HG03095 (cell line): ENCODE measurements around the gene ZKSCAN4.

Experiments
- ATAC-seq: cut with Tn5 transposase; IDR thresholded peaks from one replicate; pipeline ENCODE4 v1.9.1; 2021; ENCODE audit warnings: moderate library complexity; ENCODE audit not compliant: unreplicated experiment

The ZKSCAN4 gene

DNA sequence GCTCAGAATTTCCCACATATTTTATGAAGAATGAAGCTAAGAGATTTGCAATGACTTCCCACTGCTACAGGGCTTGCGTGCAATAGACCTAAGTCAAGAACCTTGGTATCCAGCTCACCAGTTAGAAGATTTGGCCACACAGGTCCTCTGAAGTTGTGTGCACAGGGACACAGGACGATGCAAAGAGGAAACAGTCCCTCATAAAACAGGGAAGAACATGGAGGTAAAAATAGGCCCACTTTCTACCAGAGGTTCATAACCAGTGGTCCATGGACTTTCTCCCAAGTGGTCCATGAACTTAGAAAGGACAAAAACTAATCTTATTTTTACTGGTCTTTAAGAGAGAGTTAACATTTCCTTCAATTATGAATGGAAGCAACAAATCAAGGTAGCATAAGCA is 1.3 kb downstream of the ZKSCAN4 start:
- ATAC-seq = no peak

DNA sequence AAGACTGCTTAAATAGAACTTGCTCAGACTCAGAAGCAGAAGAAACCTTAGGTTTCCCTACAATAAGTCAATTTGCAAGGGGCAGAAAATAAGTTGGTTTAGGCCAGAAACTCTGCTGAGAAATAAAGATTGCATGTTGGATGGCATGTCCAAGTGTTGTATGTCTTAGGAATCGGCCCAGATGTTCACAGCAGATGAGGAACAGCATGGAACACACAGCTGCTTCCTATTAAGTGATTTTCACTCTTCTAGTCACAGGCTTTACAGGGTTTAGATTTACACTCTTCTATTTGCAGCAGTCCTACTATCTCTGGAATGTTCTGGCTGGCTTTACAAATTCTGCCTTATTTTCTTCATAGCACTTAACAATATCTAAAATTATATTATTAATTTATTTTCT is 3.2 kb downstream of the ZKSCAN4 start:
- ATAC-seq = no peak

DNA sequence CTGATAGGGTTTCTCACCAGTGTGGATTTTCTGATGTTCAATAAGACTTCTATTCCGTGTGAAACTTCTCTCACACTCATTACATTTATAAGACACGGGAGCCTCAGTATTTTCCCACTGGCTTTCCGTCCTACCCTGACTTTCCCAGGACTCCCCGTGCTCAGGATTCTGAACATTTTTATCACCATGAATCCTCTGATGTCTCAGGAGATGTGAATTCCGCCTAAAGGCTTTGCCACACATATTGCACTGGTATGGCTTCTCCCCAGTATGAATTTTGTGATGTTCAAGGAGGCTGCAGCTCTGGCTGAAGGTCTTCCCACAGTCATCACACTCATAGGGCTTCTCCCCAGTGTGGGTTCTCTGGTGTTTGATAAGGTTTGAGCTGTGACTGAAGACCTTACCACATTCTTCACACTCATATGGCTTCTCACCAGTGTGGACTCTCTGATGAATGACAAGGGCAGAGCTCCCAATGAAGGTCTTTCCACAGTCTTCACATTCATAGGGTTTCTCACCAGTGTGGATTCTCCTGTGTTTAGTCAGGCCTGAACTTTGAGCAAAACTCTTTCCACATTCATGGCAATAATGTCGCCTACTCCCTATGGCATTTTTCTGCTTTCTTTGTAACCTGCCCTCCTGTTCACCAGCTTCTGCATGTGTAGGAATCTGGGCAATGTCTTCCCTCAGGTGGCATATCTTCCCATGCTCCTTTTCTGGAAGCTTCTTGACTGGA is 6.7 kb downstream of the ZKSCAN4 start:
- no peak for ATAC-seq

DNA sequence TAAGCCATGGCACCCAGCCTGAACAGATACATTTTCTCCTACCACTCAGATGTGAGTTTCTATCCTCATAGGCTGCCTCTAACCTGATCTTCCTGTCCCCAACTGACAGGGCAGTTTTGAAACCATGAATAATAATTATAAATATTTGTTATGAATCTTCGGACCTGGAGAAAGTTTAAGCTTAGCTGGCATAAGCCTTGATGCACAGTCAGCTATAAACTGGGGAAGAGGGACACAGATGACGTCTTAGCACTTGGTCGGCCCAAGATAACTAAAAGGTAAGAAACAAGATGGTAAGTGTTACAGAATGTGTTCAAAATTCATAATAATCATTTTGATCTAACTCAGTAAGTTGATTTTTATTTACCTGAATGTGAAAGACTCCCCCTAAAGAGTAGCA is 8.1 kb downstream of the ZKSCAN4 start:
- no peak for ATAC-seq

DNA sequence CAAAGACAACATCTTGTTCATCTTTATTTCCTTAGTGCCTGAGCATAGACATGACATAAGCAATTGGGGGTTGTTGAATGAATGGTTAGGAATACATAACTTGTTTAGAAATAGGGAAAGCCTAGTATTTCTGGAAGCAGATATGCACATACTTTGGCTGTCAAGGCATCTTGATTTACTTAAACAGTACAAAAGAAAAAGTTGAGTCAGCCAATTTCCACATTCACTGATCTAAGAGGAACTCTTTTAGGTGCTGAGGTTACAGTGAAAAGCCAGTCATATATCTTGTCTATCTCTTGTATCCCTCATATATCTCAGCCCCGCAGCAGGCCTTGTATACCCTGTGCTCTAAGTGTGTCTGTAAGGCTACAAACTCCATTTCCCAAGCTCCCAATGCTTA is 11.6 kb downstream of the ZKSCAN4 start:
- ATAC-seq = no peak

DNA sequence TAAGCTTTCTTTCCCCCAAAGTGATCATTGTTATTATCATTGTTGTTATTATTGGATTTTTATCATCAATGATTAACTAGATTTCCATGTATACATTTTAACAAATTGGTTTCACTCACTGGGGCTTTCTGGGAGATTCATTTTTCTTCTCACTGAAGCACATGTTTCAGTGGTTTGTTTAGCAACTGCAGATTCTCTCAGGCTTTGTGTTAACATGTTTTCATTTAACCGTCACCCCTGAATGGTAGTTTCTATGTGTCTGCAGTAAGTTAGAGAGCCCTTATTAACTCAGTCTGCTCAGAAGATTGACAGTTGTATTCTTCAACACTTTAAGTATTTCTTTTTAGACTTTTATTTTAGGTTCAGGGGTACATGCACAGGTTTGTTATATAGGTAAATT is 12.4 kb downstream of the ZKSCAN4 start:
- ATAC-seq = peak; percentile 50

DNA sequence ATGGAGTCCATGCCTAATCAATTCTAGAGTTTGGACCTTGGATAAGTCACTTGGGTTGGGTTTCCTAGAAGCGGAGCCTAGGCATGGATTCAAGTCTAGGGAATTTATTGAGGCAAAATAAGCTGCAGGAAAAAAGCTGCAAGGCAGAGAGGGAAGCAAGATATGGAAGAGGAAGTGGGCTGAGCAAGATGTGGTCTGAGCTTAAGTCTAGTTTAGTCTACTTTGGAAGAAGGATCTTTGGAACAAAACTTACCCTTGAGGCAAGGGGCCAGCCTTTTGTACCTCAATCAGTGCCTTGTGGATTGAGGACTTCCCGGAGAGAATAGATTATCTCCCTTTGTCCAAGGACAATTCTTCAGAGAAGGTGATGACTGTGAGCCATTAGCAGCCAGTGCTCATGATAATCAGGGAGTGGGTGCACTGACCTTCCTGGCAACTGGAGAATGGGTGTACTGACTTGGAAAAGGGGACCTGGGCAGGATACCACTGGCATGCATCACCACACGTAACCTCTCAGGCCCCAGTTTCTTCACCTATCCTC is 16.1 kb downstream of the ZKSCAN4 start:
- ATAC-seq = no peak

DNA sequence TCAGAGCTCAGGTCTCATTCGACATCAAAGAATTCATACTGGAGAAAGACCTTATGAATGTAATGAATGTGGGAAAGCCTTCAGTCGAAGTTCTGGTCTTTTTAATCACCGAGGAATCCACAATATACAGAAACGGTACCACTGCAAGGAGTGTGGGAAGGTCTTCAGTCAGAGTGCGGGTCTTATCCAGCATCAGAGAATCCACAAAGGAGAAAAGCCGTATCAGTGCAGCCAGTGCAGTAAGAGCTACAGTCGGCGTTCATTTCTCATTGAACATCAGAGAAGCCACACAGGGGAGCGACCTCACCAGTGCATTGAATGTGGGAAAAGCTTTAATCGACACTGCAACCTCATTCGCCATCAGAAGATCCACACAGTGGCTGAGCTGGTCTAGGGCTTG is 19.3 kb downstream of the ZKSCAN4 start:
- ATAC-seq = no peak

DNA sequence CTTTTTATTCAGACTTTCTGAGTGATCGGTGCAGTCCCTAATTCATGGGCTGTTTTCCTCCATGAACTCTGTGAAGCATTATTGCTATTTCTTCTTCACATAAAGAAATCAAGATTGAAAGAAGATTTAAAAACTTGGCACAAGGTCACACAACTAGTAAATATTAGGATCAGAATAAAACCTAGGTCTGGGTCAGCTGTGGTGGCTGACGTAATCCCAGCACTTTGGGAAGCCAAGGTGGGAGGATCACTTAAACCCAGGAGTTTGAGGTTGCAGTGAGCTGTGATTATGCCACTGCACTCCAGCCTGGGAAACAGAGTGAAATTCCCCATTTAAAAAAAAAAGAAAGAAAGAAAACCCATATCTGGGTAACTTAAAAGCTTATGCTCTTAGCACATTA is 25.6 kb downstream of the ZKSCAN4 start:
- ATAC-seq = no peak

DNA sequence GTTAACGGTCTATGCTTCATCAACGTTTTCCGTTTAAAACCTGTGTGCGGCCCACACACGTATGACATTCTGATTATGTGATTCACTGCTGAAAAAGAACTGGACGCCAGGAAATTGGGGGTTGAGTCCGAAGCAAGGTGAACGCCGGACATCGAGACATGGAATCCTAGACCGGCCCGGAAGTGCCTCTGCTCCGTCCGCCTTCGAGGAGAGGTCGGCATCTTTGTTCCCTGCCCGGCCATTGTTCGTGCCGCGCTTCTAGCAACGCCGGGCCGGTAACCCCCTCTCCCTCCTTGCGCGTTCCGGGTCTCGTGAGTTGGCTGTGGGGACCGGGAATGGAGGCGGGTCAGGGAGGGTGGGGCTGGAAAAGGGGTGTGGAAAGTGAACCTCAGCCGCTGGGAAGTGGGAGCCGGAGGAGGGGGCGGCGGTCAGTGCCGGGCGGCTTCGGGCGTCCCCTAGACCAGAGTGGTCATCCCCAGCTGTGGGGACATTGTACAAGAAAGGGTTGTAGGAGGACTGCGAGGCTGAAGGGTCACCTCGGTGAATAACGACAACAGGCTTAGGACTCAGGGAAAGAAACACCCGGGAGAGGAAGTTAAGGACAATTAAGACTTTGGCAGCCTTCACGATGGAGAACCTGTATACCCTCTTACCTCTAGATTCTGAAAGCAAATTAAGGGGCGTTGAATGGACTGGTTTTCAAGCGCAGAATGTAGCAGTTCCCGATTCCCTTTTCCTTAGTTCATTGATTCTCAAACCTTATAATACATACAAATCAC is 26.8 kb downstream of the ZKSCAN4 start, which contains the start of gene ZSCAN9:
TSS of gene ZSCAN9 (plus strand) at position 220 of the 779 bp plus-strand sequence. CDS start 1,810 bp downstream, outside the sequence.
- ATAC-seq = peak; percentile 84

DNA sequence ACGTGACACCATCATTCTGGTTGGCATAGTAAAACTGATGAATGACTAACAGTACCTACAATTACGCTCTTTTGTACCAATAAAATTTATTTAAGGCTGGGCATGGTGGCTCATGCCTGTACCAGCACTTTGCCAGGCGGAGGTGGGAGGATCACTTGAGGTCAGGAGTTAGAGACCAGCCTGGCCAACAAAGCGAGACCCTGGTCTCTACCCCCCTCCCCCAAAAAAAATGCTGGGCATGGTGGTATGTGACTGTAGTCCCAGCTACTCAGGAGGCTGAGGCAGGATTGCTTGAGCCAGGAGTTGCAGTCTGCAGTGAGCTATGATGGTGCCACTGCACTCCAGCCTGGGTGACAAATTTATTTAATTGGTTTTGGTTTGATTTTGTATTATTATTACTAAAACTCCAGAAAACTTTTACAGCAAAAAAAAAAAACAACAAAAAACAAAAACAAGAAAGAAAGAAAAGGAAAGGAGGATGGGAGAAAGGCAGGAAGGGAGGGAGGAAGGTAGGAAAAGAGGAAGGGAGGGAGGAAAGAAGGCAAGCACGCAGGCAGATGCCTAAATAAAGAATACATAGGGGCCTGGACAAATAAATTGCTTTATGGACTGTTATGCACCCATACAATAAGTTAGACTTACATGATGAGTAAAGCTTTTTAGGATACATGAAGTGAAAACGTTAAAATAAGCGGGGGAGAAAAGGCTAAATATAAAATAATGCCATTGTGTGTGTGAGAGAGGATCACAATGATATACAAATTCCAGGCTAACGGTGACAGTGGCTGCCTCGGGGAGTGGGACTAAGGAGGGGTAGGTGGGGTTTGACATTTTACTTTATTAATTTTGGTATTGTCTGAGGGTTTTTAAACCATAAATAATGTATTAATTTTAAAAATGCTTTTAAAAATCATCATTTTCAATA is 27.7 kb downstream of the ZKSCAN4 start:
- no peak for ATAC-seq

DNA sequence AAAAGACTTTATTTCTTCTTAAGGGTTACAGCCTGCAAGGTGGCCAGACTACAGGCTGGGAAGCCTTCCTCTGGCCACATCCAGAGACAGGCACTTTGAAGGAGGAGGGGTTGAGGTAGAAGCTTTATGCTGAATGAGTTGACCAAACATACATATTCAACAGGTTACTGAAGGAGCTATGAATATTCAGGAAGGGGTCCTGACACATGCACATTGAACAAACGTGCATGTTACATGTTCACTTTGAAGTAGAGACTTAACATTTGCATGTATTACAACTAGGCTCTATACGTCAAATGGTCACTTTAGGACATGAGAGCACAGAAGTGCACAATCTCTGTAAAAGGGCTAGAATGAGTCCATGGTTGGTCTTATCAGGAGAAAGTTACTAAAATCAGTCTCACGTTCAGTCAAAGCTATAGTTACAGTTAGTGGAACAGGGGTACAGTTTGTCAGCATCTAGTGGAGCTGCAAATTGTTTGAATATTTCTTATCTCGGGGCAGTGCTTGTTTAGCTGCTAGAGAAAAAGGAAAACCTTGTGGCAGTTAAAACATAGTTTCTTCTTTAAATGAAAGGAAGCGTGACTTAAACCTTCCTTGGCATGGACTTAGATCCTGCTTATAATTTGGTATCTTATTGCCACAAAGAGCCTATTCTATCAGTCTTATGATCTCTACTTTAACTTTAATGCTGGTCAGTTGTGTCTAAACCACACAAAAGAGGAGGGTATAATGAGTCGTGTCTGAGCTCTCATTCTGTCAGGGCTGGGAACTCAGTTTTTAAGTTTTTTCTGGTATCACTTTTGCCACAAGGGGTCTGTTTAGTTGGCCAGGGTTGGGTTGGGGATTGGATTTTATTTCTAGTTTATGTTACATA is 31.6 kb downstream of the ZKSCAN4 start:
- ATAC-seq = no peak

DNA sequence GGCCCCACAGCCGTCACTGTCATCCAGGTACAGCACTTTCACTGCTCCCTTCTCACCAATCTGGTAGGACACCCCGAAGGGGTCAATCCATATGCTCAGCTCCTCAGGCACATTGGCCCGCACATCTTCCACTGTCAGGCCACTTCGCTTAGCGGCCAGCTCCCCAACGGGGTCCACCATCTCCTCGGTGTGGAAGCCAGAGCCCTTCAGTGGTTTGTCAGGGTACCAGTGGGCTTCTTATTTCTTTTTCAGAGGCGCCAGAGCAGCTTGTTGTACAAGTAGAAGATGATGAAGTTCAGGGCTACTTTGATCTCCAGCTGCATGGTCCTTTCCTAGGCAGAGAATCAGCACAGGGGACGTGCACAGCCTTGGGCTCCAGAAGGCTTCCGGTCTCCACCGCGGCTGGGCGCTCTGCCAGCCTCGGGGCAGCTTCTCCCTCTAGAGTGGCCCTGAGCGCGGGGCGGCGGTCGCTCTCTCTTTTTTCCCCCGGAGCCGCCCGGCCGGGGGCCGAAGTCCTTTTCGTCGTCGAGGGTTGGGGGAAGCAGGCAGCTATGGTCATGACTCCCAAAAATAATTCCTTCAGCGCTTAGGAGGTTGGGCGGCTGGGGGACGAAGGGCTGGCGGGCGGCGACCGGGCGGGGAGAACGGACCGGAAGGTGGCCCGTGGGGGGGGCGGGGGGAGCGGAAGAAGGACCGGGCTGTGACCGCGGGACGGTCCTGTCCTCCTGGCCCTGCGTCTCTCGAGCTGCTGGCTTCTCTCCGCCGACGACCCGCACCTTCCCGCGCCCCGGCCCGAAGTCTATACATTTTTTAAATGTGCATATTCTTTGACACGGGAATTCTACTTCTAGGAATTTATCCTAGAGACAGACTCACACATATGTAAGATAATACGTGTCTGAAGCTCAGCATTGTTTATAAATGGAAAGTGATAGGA is 33.5 kb downstream of the ZKSCAN4 start:
- no peak for ATAC-seq

DNA sequence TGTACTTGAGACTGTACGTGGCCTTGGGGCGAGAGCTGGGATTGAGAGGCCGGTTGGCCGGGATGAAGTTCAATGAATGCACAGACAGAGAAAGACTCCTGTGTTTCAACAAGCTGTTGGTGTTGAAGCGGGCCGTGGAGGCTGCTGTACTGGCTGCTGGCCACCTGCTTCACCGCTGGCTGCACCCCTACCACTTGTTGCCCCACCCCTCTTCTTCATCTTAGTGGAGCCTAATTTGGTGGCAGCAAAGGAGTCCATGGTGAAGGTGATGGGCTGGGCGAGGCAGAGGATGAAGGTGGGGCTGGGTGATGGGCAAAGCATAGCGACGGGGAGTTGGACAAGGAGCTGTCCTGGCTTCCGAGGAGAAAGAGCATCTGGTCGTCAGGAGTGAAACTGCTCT is 34.2 kb downstream of the ZKSCAN4 start:
- ATAC-seq = no peak

DNA sequence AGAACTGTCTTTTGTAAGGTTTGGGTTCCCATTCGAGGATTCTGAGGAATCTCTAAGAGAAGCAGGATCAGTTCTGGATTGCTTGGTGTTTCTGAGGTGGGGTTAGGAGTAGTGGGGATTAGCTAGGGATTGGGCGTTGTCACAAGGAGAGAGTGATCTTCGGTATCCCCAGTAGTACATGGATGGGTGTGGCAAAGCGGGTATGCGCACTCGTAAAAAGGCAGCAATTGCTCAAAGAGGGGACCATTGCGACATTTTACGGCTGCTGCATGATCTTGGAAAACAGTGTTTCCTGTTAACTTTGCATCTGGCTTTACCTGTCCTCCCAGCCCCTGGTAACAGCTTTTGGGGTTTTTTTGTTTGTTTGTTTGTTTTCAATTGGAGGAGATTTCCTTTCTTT is 36.6 kb downstream of the ZKSCAN4 start:
- ATAC-seq = no peak

DNA sequence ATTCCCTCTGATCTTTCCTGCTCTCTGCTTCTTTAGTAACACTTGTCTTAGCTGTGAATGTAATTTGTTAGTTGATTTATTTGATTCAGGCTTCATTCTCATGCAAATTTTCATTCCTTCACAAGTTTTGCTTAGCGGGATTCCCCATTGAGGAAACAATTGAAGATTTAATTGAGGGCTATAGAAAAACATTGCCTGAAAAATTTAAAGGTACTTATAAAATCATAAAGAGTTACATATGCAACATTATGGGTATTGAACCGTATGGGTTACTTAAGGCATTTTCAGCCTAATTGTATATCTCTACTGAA is 38.9 kb downstream of the ZKSCAN4 start:
- no peak for ATAC-seq

DNA sequence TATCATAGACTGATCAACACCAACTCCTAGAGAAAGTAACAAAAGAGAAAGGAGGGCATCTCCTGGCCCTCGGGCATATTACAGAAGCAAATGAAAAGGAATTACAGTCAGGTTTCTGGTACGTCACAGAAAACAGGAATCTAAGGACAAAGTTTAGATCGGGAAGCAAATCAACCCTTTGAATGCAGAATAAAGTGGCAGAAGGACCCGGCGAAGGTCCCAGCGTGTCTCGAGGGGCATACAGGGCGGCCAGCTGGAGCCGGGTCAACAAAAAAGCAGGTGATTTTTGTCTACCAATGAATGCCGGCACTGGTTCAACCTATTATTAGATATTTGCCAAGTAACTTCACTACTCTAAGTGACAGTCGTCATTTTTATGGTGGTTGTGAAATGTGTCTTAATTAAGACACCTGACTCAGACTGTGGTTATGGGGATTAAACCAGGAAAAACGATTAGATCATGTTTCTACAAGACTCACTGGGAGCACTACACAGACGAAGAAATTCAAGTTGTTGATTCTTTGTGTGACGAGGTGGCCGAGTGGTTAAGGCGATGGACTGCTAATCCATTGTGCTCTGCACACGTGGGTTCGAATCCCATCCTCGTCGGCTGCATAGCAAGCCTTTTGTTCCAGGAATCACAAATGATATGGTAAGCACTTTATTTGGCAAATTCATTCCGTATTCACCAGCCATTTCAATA is 39.4 kb downstream of the ZKSCAN4 start:
- ATAC-seq = no peak

DNA sequence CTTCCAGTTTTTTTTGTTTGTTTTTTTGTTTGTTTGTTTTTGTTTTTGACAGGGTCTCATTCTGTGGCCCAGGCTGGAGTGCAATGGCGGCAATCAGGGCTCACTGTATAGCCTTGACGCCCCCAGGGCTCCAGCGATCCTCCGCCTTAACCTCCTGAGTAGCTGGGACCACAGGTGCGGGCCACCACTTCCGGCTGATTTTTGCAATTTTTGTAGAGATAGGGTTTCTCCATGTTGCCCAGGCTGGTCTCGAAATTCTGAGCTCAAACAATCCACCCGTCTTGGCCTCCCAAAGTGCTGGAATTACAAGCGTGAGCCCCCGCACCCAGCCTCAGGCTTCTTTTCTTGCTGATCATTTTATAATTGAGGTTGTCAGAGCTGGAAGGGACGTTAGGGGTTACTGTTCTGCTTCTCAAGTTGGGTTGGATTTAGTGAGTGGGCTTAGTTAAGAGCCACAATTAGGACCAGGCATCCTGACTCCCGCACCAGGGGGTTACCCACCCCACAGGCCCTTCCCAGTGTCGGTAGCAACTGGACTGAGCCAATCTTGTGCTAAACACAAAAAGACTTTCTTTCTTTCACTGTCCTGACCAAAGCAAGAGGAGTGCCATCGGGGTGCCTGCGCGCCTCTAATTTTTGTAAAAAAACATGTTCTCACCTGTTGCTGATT is 40.1 kb downstream of the ZKSCAN4 start:
- no peak for ATAC-seq
